Transverse colon (tissue), 4 donors: Measurements from ENCODE around the gene CCDC85C. TPM values are rescaled to one million over a fixed set of nuclear protein-coding genes. Genes with fewer than 3 reads are reported as not detected.

ENCODE experiments used
- DNase-seq: peaks from one replicate; pipeline ENCODE4 v3.0.0-alpha.2; 2019
- H3K27ac ChIP-seq, 4 donors: fragments of 200-600 bp; sonication (generic); 2 replicates each; pipeline ENCODE4 v1.5.1; 2016 to 2018; ENCODE audit warnings: inconsistent platforms in 4 of 4
- H3K27me3 ChIP-seq: fragments of 200-600 bp; sonication (generic); 2 replicates; pipeline ENCODE4 v1.5.1; 2017; ENCODE audit warnings: inconsistent platforms
- H3K36me3 ChIP-seq, 4 donors: fragments of 200-600 bp; sonication (generic); 2 replicates each; pipeline ENCODE4 v1.5.1; 2017 to 2019; ENCODE audit warnings: inconsistent platforms in 4 of 4
- H3K4me1 ChIP-seq, 4 donors: fragments of 200-600 bp; sonication (generic); 2 replicates each; pipeline ENCODE4 v1.5.1; 2017 to 2020; ENCODE audit warnings: inconsistent platforms in 4 of 4
- H3K4me3 ChIP-seq, 4 donors: fragments of 200-600 bp; sonication (generic); 1 replicate in 1 of 4; 2 replicates in 3 of 4; pipeline versions ENCODE4 v1.5.1 to v1.6.1; 2017 to 2019; ENCODE audit warnings: inconsistent platforms in 4 of 4
- H3K9me3 ChIP-seq, 2 donors: fragments of 200-600 bp; sonication (generic); 2 replicates each; pipeline ENCODE4 v1.5.1; 2017 to 2019; ENCODE audit warnings: inconsistent platforms in 2 of 2
- EP300 ChIP-seq: sonication (generic); formaldehyde crosslinking; IDR thresholded peaks from one replicate; pipeline ENCODE4 v1.6.1; 2017; ENCODE audit warnings: antibody characterized with exemption, low read depth
- POLR2A ChIP-seq: fragments of 450-650 bp; IDR thresholded peaks from one replicate; pipeline ENCODE4 v1.6.1; 2016; ENCODE audit warnings: antibody characterized with exemption, mild to moderate bottlenecking, moderate library complexity
- POLR2AphosphoS5 ChIP-seq, 3 donors: sonication (generic); formaldehyde crosslinking; IDR thresholded peaks; one replicate each; pipeline ENCODE4 v1.6.1; 2016; ENCODE audit warnings: antibody characterized with exemption in 3 of 3
- WGBS, 2 donors: methylation state at CpG; one replicate each; pipeline ENCODE4 v1.1.5; 2018; ENCODE audit warnings: low coverage in 1 of 2; 5-methylcytosine and 5-hydroxymethylcytosine counted together
- in situ Hi-C, 4 donors: fragments of 200-750 bp; cut with MboI; loops; one replicate each; pipeline versions ENCODE4 v1.15.0 to v1.15.1; 2017; ENCODE audit warnings: low sequenced_read_pairs in 3 of 4, low pct_ligation_motif_present in 1 of 4, low pct_unique_long_range_greater_than_20kb in 1 of 4
- intact Hi-C: fragments of 100-400 bp; cut with DNase I; formaldehyde crosslinking; loops from one replicate; pipeline ENCODE4 v1.15.1; 2023; ENCODE audit warnings: low total_unique reads
- total RNA-seq, 4 donors: library from RNA; depleted of rRNA; stranded (reverse); fragments of >200 nt; gene quantifications; one replicate each; pipeline ENCODE4 v1.1.0, GENCODE V29; 2016
- TF ChIP-seq, protein P1 (sequence below), 5 experiments: fragments of 200-600 bp in 3 of 5; fragments of 450-650 bp in 2 of 5; sonication (generic) in 3 of 5; IDR thresholded peaks; 1 replicate in 2 of 5; 2 replicates in 3 of 5; pipeline ENCODE4 v1.5.1; 2016 to 2017; ENCODE audit warnings: antibody characterized with exemption in 5 of 5, inconsistent platforms in 3 of 5, mild to moderate bottlenecking in 2 of 5, moderate library complexity in 1 of 5

CCDC85C gene
- total RNA-seq, 4 donors from 2014 or later, result 19.3 to 55.4 (median 45.7) TPM

- Histone ChIP-seq H3K4me1 (peaks cover 31 to 48% (median 47%) of the 10 kb centered on the region in 4 donors), H3K4me3 (no peak overlapping the region), H3K9me3 (no peaks in the 10 kb centered on the region), H3K27me3 (no peaks in the 10 kb centered on the region), H3K36me3 (no peaks in the 10 kb centered on the region), H3K27ac (no peak overlapping the region)
- DNase-seq, result no peak
- no peak for TF ChIP-seq EP300
- no peak for TF ChIP-seq POLR2A
- TF ChIP-seq POLR2AphosphoS5 (IDR thresholded peaks at IDR 0.05), result no peak
- TF ChIP-seq, protein P1, sequence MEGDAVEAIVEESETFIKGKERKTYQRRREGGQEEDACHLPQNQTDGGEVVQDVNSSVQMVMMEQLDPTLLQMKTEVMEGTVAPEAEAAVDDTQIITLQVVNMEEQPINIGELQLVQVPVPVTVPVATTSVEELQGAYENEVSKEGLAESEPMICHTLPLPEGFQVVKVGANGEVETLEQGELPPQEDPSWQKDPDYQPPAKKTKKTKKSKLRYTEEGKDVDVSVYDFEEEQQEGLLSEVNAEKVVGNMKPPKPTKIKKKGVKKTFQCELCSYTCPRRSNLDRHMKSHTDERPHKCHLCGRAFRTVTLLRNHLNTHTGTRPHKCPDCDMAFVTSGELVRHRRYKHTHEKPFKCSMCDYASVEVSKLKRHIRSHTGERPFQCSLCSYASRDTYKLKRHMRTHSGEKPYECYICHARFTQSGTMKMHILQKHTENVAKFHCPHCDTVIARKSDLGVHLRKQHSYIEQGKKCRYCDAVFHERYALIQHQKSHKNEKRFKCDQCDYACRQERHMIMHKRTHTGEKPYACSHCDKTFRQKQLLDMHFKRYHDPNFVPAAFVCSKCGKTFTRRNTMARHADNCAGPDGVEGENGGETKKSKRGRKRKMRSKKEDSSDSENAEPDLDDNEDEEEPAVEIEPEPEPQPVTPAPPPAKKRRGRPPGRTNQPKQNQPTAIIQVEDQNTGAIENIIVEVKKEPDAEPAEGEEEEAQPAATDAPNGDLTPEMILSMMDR (IDR thresholded peaks at IDR 0.05), result no peak
- in situ Hi-C loops, result no loop called here
- WGBS, 2 donors, result 90% methylated on average over 11 of the region's 11 CpGs; no CpG with 5 or more reads in 1 of the 2 donors
- intact Hi-C loops, result loop anchor here (1.0 kb wide), 1 partner anchor 48 kb away; no protein-coding TSS in a partner anchor
Measured at GRCh38 chr14:99581938-99582337, 22.1 kb downstream of the CCDC85C start.

DNA sequence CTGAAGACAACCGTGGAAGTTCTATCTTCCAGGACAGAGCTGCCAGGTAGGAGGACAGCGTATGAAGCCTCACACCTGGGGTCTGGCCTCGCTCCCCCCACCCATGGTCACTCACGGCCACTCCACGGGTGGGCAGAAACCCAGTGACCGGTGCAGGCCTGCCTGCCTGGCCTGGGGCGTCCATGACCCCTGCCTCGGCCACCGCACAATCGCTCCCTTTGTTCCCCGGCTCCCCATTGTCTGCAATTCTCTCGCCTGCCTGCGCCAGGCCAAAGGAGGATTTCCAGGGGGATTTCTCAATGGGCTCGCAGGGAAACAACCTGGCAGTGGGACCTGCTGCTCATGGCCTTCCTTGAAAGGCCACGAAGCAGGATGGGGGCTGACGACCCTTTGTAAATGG, 22.6 kb downstream of the CCDC85C start:
- no peak for DNase-seq
- Histone ChIP-seq H3K9me3 (no peaks in the 10 kb centered on the region), H3K27me3 (no peaks in the 10 kb centered on the region), H3K4me3 (no peak overlapping the region), H3K4me1 (peaks cover 37 to 51% (median 49%) of the 10 kb centered on the region in 4 donors), H3K27ac (peak overlapping the region in 3 of 4 donors; percentile 85 to 89 (median 88)), H3K36me3 (no peaks in the 10 kb centered on the region)
- intact Hi-C loops, result loop anchor here (1.0 kb wide), 1 partner anchor 49 kb away; no protein-coding TSS in a partner anchor
- no peak for TF ChIP-seq POLR2A
- no peak for TF ChIP-seq POLR2AphosphoS5 (IDR thresholded peaks at IDR 0.05)
- TF ChIP-seq, protein P1 (IDR thresholded peaks at IDR 0.05), result no peak
- no peak for TF ChIP-seq EP300
- in situ Hi-C loops, result no loop called here
- WGBS, 2 donors, result 94% methylated on average over 14 of the region's 16 CpGs; no CpG with 5 or more reads in 1 of the 2 donors

GRCh38 chr14:99579903-99580571, 24.0 kb downstream of the CCDC85C start:
- Histone ChIP-seq H3K4me1 (peaks cover 50 to 60% (median 58%) of the 10 kb centered on the region in 4 donors), H3K27ac (peak overlapping the region; percentile 82 to 89 (median 86)), H3K36me3 (no peaks in the 10 kb centered on the region), H3K4me3 (peak overlapping the region in 1 of 4 donors; percentile 17), H3K27me3 (no peaks in the 10 kb centered on the region), H3K9me3 (no peaks in the 10 kb centered on the region)
- peak in 2 of 3 donors; percentile 69 to 82 for TF ChIP-seq POLR2AphosphoS5 (IDR thresholded peaks at IDR 0.05)
- TF ChIP-seq POLR2A, result peak; percentile 68
- TF ChIP-seq EP300, result no peak
- TF ChIP-seq, protein P1 (IDR thresholded peaks at IDR 0.05), result no peak
- peak; percentile 88 for DNase-seq
- WGBS, 2 donors, result 20 to 33% methylated on average over 1 to 13 of the region's 14 CpGs
- intact Hi-C loops, result no loop called here
- in situ Hi-C loops, result no loop called here

DNA sequence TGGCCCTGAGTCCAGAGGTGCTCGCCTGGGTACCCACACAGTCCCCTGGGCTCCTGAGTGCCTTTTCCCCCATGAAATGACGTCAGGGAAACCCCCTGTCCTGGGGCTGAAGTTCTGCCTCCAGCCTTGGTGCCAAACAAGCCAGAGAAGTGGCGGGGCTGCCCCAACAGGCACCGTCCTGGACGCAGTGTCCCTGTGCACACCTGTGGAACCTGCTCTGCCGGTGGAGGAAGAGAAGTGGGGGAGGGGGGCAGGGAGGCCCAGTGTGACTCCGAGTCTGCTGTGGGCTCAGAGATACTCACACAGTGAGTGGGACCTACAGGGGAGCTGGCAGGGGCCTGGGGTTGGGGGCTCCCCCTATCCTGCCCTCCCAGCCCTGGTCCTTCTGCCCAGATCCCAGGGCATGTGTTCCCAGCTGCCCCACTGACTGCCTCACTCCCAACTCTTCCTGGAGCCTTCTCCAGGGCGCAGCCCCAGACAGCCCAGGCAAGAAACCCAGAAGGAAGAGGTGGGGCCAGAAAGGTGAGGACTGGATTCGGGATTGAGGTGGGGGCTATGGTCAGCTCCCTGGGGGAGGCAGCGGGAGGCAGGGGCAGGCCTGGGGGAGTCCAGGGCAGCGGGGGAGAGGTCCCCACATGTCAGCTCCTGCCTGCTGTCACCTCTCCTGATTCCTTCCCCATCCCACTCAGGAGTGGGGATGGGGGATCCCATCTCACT, 24.7 kb downstream of the CCDC85C start:
- no peaks in the 10 kb centered on the region for H3K9me3 ChIP-seq
- H3K27me3 ChIP-seq, result no peaks in the 10 kb centered on the region
- peak; percentile 86 for DNase-seq
- peaks cover 58 to 68% (median 65%) of the 10 kb centered on the region in 4 donors for H3K4me1 ChIP-seq
- H3K4me3 ChIP-seq, result peak overlapping the region in 2 of 4 donors; percentile 7 to 17
- intact Hi-C loops (no loop called here), in situ Hi-C loops (no loop called here)
- peak overlapping the region; percentile 82 to 89 (median 86) for H3K27ac ChIP-seq
- H3K36me3 ChIP-seq, result no peaks in the 10 kb centered on the region
- 40 to 43% methylated on average over 1 to 9 of the region's 11 CpGs for WGBS, 2 donors
- TF ChIP-seq POLR2AphosphoS5 (IDR thresholded peaks at IDR 0.05) (peak in 2 of 3 donors; percentile 17 to 34), EP300 (no peak)
